Testis (tissue), 2 donors: ENCODE data around the gene HNRNPK.

Experiments
- CTCF ChIP-seq, 3 experiments: fragments of 450-650 bp in 2 of 3; fragments of 200-600 bp in 1 of 3; sonication (generic) in 1 of 3; IDR thresholded peaks; one replicate each; pipeline ENCODE4 v1.5.1; 2016 to 2019; ENCODE audit warnings: antibody characterized with exemption in 3 of 3, mild to moderate bottlenecking in 2 of 3, moderate library complexity in 1 of 3
- POLR2A ChIP-seq: fragments of 450-650 bp; IDR thresholded peaks from one replicate; pipeline ENCODE4 v1.6.1; 2017; ENCODE audit warnings: antibody characterized with exemption, mild to moderate bottlenecking, moderate library complexity

- TF ChIP-seq CTCF (IDR thresholded peaks at IDR 0.05) (no peak), POLR2A (no peak)
Observed at GRCh38 chr9:83976372-83976771, 3.6 kb downstream of the HNRNPK start.
